ENCODE data around the gene NEK2.
"Not testable (repeated sequence)": the region's sequence is repeated elsewhere in the genome, so short reads cannot be mapped to it uniquely, and the experiment has no call there.

NEK2 gene

GRCh38 chr1:211675230-211676105 is at the start of gene NEK2:
NEK2 (minus strand) TSS chr1:211675621; CDS start chr1:211675479, 142 bp downstream.
- peak; percentile 61 for DNase-seq (ENCODE audit: low read depth)

- no peak for DNase-seq (ENCODE audit: low read depth)
Observed at GRCh38 chr1:211724687-211725196, 49.3 kb upstream of the NEK2 start.

GRCh38 chr1:211723273-211723672 is 47.9 kb upstream of the NEK2 start:
- no peak for DNase-seq (ENCODE audit: low read depth)

- no peak for DNase-seq (ENCODE audit: low read depth)
Observed at GRCh38 chr1:211722277-211723175, 47.1 kb upstream of the NEK2 start.

- DNase-seq (ENCODE audit: low read depth), result not testable (repeated sequence)
Observed at GRCh38 chr1:211716555-211716954, 41.1 kb upstream of the NEK2 start.

GRCh38 chr1:211715971-211716370 is 40.5 kb upstream of the NEK2 start:
- no peak for DNase-seq (ENCODE audit: low read depth)

- no peak for DNase-seq (ENCODE audit: low read depth)
Observed at GRCh38 chr1:211714154-211714553, 38.7 kb upstream of the NEK2 start.

GRCh38 chr1:211713231-211713630 is 37.8 kb upstream of the NEK2 start:
- DNase-seq (ENCODE audit: low read depth), result no peak

- no peak for DNase-seq (ENCODE audit: low read depth)
Observed at GRCh38 chr1:211711315-211711705, 35.9 kb upstream of the NEK2 start.

- no peak for DNase-seq (ENCODE audit: low read depth)
Observed at GRCh38 chr1:211710566-211711314, 35.3 kb upstream of the NEK2 start.

GRCh38 chr1:211708926-211709325 is 33.5 kb upstream of the NEK2 start:
- DNase-seq (ENCODE audit: low read depth), result no peak

GRCh38 chr1:211708006-211708405 is 32.6 kb upstream of the NEK2 start:
- no peak for DNase-seq (ENCODE audit: low read depth)

- no peak for DNase-seq (ENCODE audit: low read depth)
Observed at GRCh38 chr1:211705467-211706091, 30.2 kb upstream of the NEK2 start.

GRCh38 chr1:211704543-211704942 is 29.1 kb upstream of the NEK2 start:
- no peak for DNase-seq (ENCODE audit: low read depth)

- no peak for DNase-seq (ENCODE audit: low read depth)
Observed at GRCh38 chr1:211703812-211704537, 28.6 kb upstream of the NEK2 start.

- no peak for DNase-seq (ENCODE audit: low read depth)
Observed at GRCh38 chr1:211701733-211702132, 26.3 kb upstream of the NEK2 start.

- DNase-seq (ENCODE audit: low read depth), result no peak
Observed at GRCh38 chr1:211699059-211699458, 23.6 kb upstream of the NEK2 start.

GRCh38 chr1:211698161-211699026 is 23.0 kb upstream of the NEK2 start:
- DNase-seq (ENCODE audit: low read depth), result peak; percentile 74

GRCh38 chr1:211697356-211697755 is 21.9 kb upstream of the NEK2 start:
- DNase-seq (ENCODE audit: low read depth), result no peak
